ENCODE measurements around the gene KDSR.

KDSR gene

GRCh38 chr18:63306819-63307550 lies 60.0 kb downstream of the KDSR start:
- no peak for DNase-seq (ENCODE audit: low read depth)

DNA sequence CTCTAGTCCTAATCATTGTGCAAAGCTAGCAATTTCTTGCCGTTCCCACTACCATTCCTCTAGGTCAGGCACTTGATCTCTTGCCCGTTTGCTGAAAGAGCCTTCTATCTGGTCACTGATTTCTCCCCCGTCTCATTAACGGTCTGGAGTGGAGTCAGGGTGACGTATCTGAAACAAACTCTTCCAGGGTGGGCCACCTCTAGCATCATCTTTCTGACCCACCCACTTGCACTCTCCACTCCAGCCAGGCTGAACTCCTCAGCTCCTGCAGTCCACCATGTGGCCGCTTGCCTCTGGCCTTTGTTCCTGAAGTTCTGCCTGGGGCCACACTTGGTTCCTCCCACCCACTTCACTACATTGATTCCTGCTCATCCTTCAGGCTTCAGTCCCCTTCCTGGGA lies 60.8 kb downstream of the KDSR start:
- no peak for DNase-seq (ENCODE audit: low read depth)

DNA sequence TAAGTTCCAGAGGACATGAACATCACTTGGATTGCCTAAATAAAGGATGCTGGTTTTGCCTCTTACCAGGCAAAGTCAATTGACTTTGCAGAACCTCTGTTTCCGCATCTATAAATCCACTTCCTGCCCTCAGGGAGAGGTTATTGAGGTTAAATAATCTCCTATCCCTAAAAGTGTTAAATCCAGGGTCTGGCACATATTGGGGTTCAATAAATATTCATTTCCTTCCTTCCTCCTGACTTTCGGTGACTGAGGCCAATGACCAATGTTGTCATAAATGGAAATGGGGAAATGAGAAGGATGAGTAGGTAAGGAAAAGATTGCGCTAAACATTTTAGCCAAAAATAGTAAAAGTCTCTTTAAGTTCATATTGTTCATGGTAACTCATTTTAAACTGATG lies 63.5 kb downstream of the KDSR start:
- no peak for DNase-seq (ENCODE audit: low read depth)

- no peak for DNase-seq (ENCODE audit: low read depth)
Measured at GRCh38 chr18:63302636-63303405, 64.2 kb downstream of the KDSR start.

DNA sequence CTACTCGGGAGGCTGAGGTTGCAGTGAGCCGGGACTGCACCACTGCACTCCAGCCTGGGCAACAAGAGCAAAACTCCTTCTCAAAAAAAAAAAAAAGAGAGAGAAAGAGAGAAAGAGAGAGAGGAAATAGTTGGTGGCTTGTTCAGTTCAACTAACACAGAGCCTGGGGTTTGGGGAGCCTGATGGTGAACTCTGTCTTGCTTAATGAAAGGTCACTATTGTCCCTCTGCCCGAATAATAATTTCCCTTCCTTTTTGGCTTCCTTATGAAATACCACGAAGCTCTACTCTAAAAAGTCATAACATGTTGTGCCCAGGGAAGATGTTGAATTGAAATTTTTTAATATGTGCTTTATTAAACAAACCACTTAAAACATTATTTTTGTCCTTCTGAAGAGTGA lies 64.8 kb downstream of the KDSR start:
- no peak for DNase-seq (ENCODE audit: low read depth)

- DNase-seq (ENCODE audit: low read depth): no peak
Measured at GRCh38 chr18:63301434-63301833, 65.6 kb downstream of the KDSR start.

- DNase-seq (ENCODE audit: low read depth): no peak
Measured at GRCh38 chr18:63299837-63300745, 66.9 kb downstream of the KDSR start.

- no peak for DNase-seq (ENCODE audit: low read depth)
Measured at GRCh38 chr18:63298400-63299365, 68.3 kb downstream of the KDSR start.

DNA sequence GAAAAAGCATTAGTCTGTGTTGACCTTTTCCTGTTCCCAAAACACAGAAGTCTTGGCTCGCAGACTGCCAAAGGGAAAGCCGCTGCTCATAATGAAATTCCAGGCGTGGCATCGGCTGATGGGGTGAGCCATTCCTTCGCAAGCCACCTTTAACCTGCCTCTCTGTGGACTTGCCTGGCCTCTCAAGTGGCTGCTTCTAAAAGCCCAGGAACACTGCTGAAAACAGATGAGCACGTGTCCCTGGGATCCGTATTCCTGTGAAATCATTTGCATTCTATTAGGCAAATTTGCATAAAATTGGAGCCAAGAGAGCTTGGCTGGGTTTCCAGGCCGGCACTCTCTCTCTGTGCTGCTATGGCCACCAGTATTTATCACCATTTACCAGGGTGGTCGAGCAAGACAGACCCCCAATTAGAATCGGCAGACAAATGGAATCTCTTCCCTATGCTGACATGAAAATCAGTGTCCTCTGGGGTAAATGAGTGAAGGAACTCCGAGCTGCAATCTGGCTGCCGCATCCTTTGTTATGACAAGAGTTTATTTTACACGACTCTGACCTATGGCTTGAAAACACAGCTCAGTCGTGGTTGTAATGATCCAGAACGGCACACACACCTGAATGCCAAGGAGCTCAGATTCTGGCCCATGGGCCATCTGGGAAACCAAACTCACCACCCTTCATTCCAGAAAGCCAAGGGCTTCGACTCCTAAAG lies 69.2 kb downstream of the KDSR start:
- no peak for DNase-seq (ENCODE audit: low read depth)

DNA sequence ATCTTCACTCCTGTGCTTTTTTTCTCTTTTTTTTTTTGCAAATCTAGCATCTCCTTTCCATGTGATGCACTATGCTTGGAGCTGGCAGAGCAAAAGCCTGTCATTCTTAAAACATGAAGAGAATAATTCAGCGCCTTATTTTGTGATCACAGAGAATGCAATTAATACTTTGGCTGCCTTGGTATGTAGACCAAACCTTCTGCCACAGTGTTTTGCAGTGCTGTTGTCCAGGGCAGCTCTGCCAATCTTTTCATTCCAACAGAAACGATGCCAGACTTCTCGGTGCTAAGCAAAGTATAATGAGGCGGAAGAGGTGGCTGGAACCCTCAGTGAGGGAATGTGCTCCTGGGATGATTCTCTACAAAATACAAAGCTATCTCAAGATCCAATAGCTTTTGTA lies 73.1 kb downstream of the KDSR start:
- no peak for DNase-seq (ENCODE audit: low read depth)

DNA sequence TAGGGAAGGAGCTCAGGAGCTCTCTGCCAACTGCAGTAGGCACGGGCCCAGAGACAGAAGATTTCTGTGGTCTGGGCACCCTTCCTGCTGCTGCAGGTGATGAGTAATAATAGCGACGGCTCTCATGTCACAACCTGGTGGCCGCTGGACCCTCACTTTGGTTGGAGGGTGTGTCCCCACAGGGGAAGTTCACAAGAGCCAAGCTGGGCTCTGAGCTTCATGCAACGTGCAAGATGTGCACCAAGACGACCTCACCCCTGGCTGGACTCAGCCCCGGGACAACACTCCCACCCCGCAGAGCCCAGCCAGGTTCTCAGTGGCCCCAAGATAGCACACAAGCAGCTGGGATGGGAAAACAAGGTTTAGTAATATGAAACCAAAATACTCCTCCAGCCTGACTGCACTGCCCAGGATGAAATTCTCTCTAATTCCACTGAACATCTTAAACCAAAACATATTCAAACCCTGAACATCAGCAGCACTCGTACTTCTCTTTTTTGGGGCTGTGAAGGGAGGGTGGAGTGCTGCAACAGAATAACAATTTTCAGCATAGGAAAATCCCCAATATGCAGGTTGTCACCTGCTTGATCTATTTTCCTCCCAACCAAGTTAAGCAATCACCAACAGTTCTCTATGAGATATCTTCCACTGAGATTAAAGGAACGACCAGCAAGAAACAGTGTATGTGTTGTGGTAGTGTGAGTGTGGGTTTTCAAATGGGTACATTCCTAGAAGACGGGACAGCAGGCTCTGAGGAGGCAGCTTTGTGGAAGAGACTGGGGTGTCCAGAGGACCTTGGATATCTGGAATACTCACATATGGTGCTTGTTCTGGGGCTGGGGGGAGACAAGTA lies 73.9 kb downstream of the KDSR start:
- DNase-seq (ENCODE audit: low read depth): no peak

- DNase-seq (ENCODE audit: low read depth): no peak
Measured at GRCh38 chr18:63291278-63291677, 75.7 kb downstream of the KDSR start.

- no peak for DNase-seq (ENCODE audit: low read depth)
Measured at GRCh38 chr18:63290821-63291200, 76.2 kb downstream of the KDSR start.

DNA sequence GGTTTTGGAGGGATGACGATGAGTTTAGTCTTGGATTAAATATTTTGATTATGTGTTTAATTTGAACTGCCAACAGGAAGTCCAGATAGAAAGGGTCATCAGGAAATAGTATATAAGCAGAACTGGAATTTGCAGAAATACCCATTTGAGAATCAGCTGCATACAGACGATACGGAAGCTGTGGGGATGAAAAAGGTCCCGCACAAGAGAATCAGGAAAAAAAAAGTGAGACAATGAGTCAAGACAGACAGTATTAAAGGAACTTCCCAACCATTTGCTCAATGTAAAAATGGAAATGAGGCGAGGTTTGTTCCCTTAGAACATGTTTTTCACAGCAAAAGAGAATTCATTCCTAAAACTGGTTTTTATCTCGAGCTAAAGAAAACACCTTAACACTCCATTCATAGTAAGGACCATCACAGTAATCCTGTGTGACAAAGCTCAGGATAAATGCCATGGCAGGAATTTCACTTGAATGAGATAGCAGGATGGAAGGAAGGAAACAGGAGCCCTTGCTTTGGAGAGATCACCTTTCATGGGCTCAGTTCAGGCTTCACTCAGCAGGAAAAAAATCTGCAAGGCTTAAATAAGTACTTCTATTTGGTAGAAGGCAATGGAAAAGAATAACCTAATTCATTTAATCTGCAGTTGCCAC lies 76.7 kb downstream of the KDSR start:
- no peak for DNase-seq (ENCODE audit: low read depth)

DNA sequence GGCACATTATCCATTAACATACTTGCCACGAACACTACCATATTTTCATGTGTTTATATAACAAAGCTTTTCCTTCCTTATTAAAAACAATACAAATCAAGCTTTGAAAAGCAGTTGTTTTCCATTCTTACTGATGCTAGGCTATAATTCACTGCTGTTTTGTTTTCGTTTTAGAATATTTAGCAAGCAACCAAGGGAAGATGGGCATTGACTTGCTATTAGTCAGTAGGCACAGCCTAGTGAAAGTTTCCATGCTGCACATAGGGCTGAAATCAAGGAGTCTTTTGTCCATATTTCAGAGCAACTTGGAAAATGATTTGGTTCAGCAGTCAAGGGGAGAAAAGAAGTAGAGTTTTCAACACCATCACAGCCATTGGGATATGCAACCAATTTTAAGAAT lies 78.7 kb downstream of the KDSR start:
- DNase-seq (ENCODE audit: low read depth): no peak

DNA sequence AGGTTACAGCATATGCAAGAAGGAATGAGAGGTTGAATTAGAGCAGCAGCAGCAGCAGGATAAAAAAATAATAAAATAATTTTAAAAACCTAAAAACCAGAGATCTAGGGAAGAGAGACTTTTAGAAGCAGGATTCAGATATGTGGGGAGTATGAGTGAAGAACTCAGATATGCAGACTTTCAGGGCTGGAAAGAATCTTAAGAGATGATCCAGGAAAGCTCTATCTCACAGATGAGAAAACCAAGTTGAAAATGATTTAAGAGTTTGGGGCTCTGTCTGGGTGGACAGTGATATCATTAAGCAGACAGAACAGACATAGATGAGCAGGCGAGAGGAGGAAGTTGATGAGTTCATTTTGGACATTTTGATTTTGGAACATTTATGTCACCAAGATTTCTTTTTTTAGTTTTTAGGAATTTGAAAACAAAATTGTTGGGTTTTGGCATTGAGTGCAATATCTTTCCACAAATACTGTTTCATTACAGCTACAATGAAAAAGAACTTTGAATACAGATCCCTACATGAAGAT lies 79.2 kb downstream of the KDSR start:
- no peak for DNase-seq (ENCODE audit: low read depth)

DNA sequence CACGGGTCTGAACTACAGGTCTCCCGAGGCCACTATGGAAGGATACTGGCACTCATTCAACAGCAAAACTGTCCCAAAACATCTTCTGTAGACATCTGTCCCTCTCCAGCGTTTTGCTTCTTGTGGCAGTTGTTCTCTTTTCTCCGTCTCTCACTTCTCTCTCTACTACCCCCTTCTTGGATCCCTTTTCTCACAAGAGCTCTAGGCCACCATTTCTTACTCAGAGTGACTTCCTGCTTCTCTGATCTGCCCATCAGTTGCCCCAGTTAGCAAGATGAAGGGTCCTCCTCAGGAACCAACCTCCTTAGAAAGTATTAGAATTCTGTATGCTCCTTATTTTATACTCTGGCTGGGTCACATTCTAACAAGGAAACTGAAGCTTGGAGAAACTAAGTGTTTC lies 80.1 kb downstream of the KDSR start:
- DNase-seq (ENCODE audit: low read depth): no peak

DNA sequence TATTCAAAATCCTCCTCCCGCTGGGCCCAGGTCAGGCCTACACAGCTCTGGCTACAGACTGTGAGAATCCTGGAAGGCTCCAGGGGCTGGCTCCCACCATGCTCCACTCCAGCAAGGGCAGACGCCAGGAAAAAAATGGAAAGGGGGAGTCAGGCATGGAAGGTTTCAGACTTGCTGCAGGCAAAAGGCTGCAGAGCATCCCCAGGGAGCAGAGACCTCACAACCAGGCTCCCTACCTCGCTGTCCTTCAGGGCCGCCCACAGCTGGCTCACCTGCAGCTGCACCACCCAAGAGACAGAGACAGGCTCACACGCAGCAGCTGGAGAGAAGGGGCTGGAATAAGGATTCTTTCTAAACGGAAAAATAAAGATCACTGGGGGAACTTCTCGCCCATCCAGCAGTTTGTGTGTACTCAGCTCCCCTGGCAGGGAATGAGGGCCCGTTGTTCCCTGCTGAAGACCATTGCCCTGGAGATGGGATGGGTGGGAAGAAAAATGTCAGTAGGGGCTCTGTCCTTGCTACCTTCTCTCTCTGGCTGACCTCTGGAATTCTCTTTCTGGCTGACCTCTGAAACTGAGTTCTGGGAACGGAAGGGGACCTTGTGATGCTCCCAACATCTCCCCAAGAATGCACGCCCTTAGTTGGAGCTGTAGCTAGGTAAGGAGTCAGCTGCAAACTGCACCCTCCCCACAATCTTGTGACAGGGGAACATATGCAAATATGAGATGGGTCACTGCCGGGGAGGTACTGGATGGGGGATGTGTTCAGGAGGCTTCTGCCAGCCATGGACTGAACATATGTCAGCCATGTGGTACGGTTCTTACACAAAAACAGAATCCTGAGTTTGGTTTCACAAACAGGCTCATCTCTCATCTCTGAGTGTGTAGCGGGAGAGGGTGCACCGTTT lies 81.9 kb downstream of the KDSR start:
- no peak for DNase-seq (ENCODE audit: low read depth)

Data from stimulated activated CD8-positive, alpha-beta memory T cell treated with anti-CD3 and anti-CD28 coated beads, Interleukin-12 subunit alpha, Interleukin-12 subunit beta, amount 100 ng/mL, for 1 hour (primary cell).